ENCODE results near the gene LPCAT4. TPM values are rescaled to one million over a fixed set of nuclear protein-coding genes. Genes with fewer than 3 reads are reported as not detected.
A peak's percentile ranks its signal among the peaks of the same experiment; 100 is the strongest.

LPCAT4 gene
- total and polyA plus RNA-seq, 9 of the 15 experiments (the other 6 are each of a cell fraction or from before 2014, with no cell fraction given) = 7.3 to 34.3 (median 14.4) TPM

DNA sequence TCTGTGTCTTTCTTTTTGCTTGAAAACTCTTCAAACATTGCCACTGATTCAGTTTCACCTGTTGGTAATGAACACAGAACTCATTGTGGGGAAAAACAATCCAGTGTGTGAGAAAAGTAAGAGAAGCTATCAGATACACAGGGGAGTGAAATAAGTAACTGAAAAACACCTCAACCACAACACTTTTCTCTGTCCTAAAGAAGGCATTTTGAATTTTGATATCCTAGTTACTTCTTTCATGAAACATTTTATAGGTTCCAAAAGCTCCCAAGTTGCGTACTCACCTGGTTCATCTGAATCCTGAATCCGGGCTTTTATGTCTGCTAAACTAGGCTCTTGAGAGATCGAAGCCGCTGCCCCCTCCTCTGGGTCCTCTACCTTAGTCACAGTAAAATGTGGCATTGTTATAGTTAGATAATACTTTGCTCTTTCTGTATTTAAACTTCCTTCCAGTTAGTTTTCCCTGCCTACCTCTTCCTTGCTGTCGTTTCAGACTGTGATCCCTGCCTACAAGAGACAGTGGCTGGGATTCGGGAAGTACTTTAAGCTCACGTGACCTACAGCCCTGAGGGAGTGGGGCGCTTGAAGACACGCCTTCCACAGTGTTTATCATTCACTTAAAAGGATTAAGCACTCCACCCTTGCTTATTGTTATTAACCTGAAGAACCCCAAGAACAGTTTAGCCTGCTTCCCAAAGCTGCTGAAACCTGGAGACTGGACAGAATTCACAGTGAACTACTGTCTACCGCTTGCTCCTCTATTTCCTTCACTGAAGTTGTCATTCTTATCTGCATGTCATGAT, 48.5 kb downstream of the LPCAT4 start:
- 3% methylated on average over 10 of the region's 10 CpGs for WGBS (ENCODE audit: insufficient coverage, low coverage, missing lambda C conversion rate)
- Histone ChIP-seq H3K9me3 (replicated peaks; ENCODE audit: control insufficient read depth, insufficient read depth, low read depth, low read length) (no peaks in the 10 kb centered on the region), H3K27ac (ENCODE audit: extremely low read depth, low read depth, low read length) (peak overlapping the region; percentile 32), H3K4me3 (peak overlapping the region; percentile 39), H4K20me1 (replicated peaks; ENCODE audit: control insufficient read depth, insufficient read depth, low read length) (no peaks in the 10 kb centered on the region), H3K79me2 (ENCODE audit: control insufficient read depth, insufficient read depth, low read length) (no peaks in the 10 kb centered on the region; the same call in 1 of the 3 replicates), H3K4me2 (ENCODE audit: insufficient read depth, low read length) (peak overlapping the region; percentile 87), H2AFZ (ENCODE audit: low read depth, low read length) (peak overlapping the region; percentile 87), H3K27me3 (ENCODE audit: control insufficient read depth in 2 of 2, insufficient read depth in 2 of 2, low read length in 2 of 2) (no peaks in the 10 kb centered on the region), H3K9me1 (ENCODE audit: control insufficient read depth, insufficient read depth, low read length) (no peaks in the 10 kb centered on the region), H3K9ac (ENCODE audit: insufficient read depth in 1 of 2, low read depth in 2 of 2, low read length in 2 of 2) (peak overlapping the region; percentile 71 to 76), H3K4me1 (replicated peaks in 1 of 2; ENCODE audit: control insufficient read depth in 2 of 2, insufficient read depth in 2 of 2, low read length in 2 of 2) (peaks cover 0 to 4% of the 10 kb centered on the region in 2 experiments; a peak in 3 of 5 replicates), H3K36me3 (ENCODE audit: control insufficient read depth, insufficient read depth, low read length) (no peaks in the 10 kb centered on the region)
- BruUV-seq (replicated peaks) = TSS peak; percentile 72
- POLR2A ChIA-PET = interaction anchor here (0.6 to 2.4 kb wide), 5 partner anchors 9 to 109 kb away, joined by 3 to 21 read pairs (median 6); partner anchors contain the start of genes KATNBL1 and SLC12A6
- peak; percentile 92 for ATAC-seq
- CTCF ChIA-PET (ENCODE audit: low intra/inter-chr PET ratio) = interaction anchor here (0.9 kb wide), 1 partner anchor 50 kb away, joined by 3 read pairs; no protein-coding TSS in a partner anchor
- peak; percentile 50 to 69 (median 58) for DNase-seq (ENCODE audit: extremely low read depth in 1 of 4, low spot score in 3 of 4)
- in situ Hi-C loops (cut with MboI) (no loop called here), intact Hi-C loops (cut with micrococcal nuclease) (no loop called here)
- FAIRE-seq = peak; percentile 90
- TF ChIP-seq SREBF1 (IDR thresholded peaks at IDR 0.05; ENCODE audit: borderline replicate concordance, low read depth, low read length) (no peak), MAFG (tag; conservative IDR thresholded peaks at IDR 0.05) (no peak), POLR2A (conservative IDR thresholded peaks at IDR 0.05) (peak; percentile 61), ZNF175 (CRISPR knock-in tag; IDR thresholded peaks at IDR 0.05; ENCODE audit: low read depth) (no peak), PHF8 (IDR thresholded peaks at IDR 0.05; ENCODE audit: borderline replicate concordance, low read length) (peak; percentile 36; the same call in 1 of the 2 replicates), RFX5 (IDR thresholded peaks at IDR 0.05; ENCODE audit: low read depth, low read length) (no peak), GATA2 (CRISPR knock-in tag; IDR thresholded peaks at IDR 0.05) (0 out of 2 replicates have a peak, but pooled peaks have one; percentile 32), GATAD2A (IDR thresholded peaks at IDR 0.05) (no peak), NR2C2 (CRISPR knock-in tag; IDR thresholded peaks at IDR 0.05) (no peak), NR2C2 (tag; IDR thresholded peaks at IDR 0.05) (peak; percentile 46; the same call in 1 of the 2 replicates), FOXJ2 (tag; IDR thresholded peaks at IDR 0.05) (peak; percentile 37; the same call in 1 of the 2 replicates)
- TF ChIP-seq, protein P1, sequence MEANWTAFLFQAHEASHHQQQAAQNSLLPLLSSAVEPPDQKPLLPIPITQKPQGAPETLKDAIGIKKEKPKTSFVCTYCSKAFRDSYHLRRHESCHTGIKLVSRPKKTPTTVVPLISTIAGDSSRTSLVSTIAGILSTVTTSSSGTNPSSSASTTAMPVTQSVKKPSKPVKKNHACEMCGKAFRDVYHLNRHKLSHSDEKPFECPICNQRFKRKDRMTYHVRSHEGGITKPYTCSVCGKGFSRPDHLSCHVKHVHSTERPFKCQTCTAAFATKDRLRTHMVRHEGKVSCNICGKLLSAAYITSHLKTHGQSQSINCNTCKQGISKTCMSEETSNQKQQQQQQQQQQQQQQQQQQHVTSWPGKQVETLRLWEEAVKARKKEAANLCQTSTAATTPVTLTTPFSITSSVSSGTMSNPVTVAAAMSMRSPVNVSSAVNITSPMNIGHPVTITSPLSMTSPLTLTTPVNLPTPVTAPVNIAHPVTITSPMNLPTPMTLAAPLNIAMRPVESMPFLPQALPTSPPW (CRISPR knock-in tag; IDR thresholded peaks at IDR 0.05) = peak; percentile 49; the same call in 1 of the 2 replicates
- TF ChIP-seq, protein P2, sequence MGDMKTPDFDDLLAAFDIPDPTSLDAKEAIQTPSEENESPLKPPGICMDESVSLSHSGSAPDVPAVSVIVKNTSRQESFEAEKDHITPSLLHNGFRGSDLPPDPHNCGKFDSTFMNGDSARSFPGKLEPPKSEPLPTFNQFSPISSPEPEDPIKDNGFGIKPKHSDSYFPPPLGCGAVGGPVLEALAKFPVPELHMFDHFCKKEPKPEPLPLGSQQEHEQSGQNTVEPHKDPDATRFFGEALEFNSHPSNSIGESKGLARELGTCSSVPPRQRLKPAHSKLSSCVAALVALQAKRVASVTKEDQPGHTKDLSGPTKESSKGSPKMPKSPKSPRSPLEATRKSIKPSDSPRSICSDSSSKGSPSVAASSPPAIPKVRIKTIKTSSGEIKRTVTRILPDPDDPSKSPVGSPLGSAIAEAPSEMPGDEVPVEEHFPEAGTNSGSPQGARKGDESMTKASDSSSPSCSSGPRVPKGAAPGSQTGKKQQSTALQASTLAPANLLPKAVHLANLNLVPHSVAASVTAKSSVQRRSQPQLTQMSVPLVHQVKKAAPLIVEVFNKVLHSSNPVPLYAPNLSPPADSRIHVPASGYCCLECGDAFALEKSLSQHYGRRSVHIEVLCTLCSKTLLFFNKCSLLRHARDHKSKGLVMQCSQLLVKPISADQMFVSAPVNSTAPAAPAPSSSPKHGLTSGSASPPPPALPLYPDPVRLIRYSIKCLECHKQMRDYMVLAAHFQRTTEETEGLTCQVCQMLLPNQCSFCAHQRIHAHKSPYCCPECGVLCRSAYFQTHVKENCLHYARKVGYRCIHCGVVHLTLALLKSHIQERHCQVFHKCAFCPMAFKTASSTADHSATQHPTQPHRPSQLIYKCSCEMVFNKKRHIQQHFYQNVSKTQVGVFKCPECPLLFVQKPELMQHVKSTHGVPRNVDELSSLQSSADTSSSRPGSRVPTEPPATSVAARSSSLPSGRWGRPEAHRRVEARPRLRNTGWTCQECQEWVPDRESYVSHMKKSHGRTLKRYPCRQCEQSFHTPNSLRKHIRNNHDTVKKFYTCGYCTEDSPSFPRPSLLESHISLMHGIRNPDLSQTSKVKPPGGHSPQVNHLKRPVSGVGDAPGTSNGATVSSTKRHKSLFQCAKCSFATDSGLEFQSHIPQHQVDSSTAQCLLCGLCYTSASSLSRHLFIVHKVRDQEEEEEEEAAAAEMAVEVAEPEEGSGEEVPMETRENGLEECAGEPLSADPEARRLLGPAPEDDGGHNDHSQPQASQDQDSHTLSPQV (IDR thresholded peaks at IDR 0.05) = peak; percentile 38; the same call in 1 of the 2 replicates
- TF ChIP-seq, protein P3, sequence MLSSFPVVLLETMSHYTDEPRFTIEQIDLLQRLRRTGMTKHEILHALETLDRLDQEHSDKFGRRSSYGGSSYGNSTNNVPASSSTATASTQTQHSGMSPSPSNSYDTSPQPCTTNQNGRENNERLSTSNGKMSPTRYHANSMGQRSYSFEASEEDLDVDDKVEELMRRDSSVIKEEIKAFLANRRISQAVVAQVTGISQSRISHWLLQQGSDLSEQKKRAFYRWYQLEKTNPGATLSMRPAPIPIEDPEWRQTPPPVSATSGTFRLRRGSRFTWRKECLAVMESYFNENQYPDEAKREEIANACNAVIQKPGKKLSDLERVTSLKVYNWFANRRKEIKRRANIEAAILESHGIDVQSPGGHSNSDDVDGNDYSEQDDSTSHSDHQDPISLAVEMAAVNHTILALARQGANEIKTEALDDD (IDR thresholded peaks at IDR 0.05) = no peak

Data from K562 (cell line).